ENCODE results near the gene ZNF608. TPM values are rescaled to one million over a fixed set of nuclear protein-coding genes. Genes with fewer than 3 reads are reported as not detected.
A peak's percentile ranks its signal among the peaks of the same experiment; 100 is the strongest.

Gene ZNF608
- total RNA-seq, 1 donor from 2014 or later, result 15.4 TPM

DNA sequence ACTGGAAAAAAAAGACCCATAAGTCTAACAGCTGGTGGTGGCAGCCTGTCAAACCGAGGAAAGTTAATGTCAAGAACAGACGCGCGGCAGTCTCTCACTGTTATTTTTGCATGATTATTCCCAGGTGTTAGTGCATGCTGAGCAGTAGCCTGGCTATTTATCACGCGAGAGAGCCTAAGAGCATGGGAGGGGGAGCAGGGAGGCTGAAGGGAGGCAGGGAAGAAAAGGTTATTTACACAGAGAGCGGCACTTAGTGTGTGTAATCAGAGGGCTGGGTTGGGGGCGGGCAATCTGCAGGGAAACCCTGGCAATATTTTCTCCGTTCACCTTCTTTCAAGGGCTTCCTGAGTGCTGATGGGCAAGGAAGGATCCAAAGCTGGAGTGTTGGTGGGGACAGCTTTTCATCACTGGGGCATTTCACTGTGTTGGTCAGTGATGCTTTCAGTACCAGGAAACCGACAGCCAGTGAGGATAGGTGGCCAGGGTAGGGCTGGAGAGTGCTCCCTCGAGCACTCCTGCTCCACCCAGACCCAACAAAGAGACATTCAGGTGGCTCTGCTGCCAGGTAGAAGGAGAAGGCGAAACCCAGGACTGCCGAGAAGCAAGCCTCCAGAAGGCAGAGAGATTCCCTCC, 39.6 kb downstream of the ZNF608 start:
- H3K27ac ChIP-seq, result no peak overlapping the region
- no peaks in the 10 kb centered on the region for H3K4me1 ChIP-seq
- H3K36me3 ChIP-seq, result no peaks in the 10 kb centered on the region
- no peak for DNase-seq (ENCODE audit: low spot score in 2 of 2)
- H3K27me3 ChIP-seq, result no peaks in the 10 kb centered on the region
- intact Hi-C loops (cut with DNase I), result no loop called here
- TF ChIP-seq, protein P1, sequence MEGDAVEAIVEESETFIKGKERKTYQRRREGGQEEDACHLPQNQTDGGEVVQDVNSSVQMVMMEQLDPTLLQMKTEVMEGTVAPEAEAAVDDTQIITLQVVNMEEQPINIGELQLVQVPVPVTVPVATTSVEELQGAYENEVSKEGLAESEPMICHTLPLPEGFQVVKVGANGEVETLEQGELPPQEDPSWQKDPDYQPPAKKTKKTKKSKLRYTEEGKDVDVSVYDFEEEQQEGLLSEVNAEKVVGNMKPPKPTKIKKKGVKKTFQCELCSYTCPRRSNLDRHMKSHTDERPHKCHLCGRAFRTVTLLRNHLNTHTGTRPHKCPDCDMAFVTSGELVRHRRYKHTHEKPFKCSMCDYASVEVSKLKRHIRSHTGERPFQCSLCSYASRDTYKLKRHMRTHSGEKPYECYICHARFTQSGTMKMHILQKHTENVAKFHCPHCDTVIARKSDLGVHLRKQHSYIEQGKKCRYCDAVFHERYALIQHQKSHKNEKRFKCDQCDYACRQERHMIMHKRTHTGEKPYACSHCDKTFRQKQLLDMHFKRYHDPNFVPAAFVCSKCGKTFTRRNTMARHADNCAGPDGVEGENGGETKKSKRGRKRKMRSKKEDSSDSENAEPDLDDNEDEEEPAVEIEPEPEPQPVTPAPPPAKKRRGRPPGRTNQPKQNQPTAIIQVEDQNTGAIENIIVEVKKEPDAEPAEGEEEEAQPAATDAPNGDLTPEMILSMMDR (IDR thresholded peaks at IDR 0.05), result no peak
- peak overlapping the region in 1 of 2 donors; percentile 48 for H3K4me3 ChIP-seq
- no peaks in the 10 kb centered on the region for H3K9me3 ChIP-seq

DNA sequence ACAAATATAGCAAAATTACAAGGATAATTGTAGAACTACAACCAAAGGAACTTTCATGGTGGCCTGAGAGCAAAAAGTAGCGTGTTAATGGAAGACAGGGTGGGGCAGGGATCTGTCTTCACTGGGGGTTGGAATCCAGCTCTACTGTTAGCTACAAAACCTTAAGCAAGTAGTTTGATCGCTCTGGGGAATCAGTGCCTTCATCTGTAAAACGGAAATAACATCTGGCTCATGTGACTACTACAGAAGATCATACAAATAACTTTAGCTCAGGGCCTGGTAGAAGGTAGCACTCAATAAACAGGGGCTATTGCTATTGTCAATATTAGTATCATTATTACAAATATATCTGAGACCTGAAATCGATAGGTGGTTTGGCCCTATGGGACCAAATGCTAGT, 40.4 kb downstream of the ZNF608 start:
- intact Hi-C loops (cut with DNase I), result no loop called here
- H3K36me3 ChIP-seq, result no peaks in the 10 kb centered on the region
- no peaks in the 10 kb centered on the region for H3K27me3 ChIP-seq
- no peaks in the 10 kb centered on the region for H3K9me3 ChIP-seq
- H3K27ac ChIP-seq, result no peak overlapping the region
- H3K4me3 ChIP-seq, result no peak overlapping the region
- no peaks in the 10 kb centered on the region for H3K4me1 ChIP-seq
- TF ChIP-seq, protein P1 (IDR thresholded peaks at IDR 0.05), result no peak
- DNase-seq (ENCODE audit: low spot score in 2 of 2), result no peak

DNA sequence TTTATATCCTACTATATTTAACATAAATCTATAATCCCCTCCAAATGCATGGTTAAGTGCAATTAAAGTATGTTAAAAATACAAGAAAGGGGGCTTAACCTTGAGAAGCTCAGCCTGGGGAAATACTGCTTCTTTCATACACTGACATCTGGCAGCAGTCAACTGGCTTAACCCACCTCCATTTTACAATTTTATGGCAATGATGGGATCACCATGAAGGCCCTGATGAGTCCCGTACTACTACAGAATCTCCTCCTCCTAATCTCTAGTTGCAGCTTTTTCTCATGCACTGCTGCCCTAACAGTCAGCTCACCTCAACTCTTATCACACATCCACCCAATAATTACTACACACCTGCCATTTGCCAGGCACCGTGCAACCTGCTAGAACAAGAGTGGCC, 40.9 kb downstream of the ZNF608 start:
- TF ChIP-seq, protein P1 (IDR thresholded peaks at IDR 0.05), result no peak
- no peaks in the 10 kb centered on the region for H3K4me1 ChIP-seq

DNA sequence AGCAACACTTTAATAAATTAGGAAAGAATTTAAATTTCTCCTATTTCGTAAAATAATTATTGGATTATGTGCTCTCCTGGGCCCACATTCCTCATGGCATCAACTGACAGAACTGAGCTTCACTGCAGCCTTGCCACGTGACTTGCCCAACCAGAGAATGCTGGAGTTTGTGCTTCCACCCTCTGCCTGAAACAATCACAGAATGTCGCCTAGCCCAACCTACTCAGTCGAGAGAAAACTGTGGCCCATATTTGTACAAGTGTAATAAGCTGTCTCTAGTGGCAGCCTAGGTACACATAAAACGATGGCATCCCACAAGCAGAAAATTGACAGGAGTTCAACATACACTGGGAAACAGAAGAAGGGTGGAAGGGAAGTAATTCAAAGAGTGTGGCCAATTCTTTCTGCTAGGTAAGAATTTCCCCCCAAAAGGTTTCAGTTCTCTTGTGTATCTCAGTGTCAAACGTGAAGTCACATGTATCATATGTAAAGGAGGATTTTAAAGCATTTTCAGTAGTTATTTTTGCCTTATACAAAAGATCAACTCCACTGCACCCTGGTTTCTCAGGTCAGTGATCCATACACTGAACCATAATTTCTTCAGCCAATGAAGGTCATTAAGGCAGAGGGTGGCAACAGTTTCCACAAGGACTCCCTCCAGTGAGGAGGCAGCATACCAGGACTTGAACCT, 41.7 kb downstream of the ZNF608 start:
- H3K27me3 ChIP-seq, result no peaks in the 10 kb centered on the region
- TF ChIP-seq, protein P1 (IDR thresholded peaks at IDR 0.05), result no peak
- no peak overlapping the region for H3K4me3 ChIP-seq
- no peaks in the 10 kb centered on the region for H3K36me3 ChIP-seq
- no peaks in the 10 kb centered on the region for H3K9me3 ChIP-seq
- H3K27ac ChIP-seq, result no peak overlapping the region
- DNase-seq (ENCODE audit: low spot score in 2 of 2), result no peak
- no peaks in the 10 kb centered on the region for H3K4me1 ChIP-seq
- intact Hi-C loops (cut with DNase I), result no loop called here

More for the DNA sequence above, 40.9 kb downstream of the ZNF608 start:
- H3K9me3 ChIP-seq, result no peaks in the 10 kb centered on the region
- no peak overlapping the region for H3K4me3 ChIP-seq
- no peaks in the 10 kb centered on the region for H3K36me3 ChIP-seq
- no peak for DNase-seq (ENCODE audit: low spot score in 2 of 2)
- intact Hi-C loops (cut with DNase I), result no loop called here
- no peaks in the 10 kb centered on the region for H3K27me3 ChIP-seq
- H3K27ac ChIP-seq, result no peak overlapping the region

DNA sequence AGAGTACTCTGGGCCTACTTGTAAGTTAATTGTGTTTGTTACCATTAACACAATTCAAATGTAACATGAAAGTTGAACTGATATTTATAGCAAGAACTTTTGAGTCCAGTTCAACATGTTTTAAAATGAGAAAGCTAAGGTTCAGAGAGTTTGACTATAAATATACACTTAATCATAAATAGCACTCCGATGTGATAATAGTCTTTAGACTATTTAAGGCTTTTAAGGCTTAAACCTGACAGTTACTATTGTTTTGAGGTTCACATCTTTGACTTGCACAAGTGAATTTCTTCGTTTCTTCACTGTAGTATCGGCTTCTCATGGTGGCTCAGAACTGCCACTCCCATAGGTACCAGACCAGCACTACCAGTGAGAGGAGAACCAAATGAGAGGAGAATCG, 42.4 kb downstream of the ZNF608 start:
- Histone ChIP-seq H3K9me3 (no peaks in the 10 kb centered on the region), H3K27ac (no peak overlapping the region), H3K4me1 (peaks cover 0 to under 1% of the 10 kb centered on the region in 2 donors), H3K27me3 (no peaks in the 10 kb centered on the region), H3K36me3 (no peaks in the 10 kb centered on the region), H3K4me3 (no peak overlapping the region)
- no peak for DNase-seq (ENCODE audit: low spot score in 2 of 2)
- TF ChIP-seq, protein P1 (IDR thresholded peaks at IDR 0.05), result no peak
- intact Hi-C loops (cut with DNase I), result no loop called here
